Measurements from ENCODE around the gene PRR33. TPM values are rescaled to one million over a fixed set of nuclear protein-coding genes. Genes with fewer than 3 reads are reported as not detected.

Gene PRR33
- total RNA-seq, 1 donor from 2014 or later: 0.16 TPM

- CTCF ChIA-PET: interaction anchor here (1.1 to 1.6 kb wide), 6 partner anchors 11 to 300 kb away, joined by 4 to 15 read pairs (median 7); no protein-coding TSS in a partner anchor
- Mint-ChIP-seq H3K27me3 (no peaks in the 10 kb centered on the region), H3K27ac (peak overlapping the region; percentile 98), H3K4me3 (peak overlapping the region; percentile 99), H3K36me3 (ENCODE audit: low read depth) (peaks cover 19% of the 10 kb centered on the region), H3K9me3 (no peaks in the 10 kb centered on the region), H3K4me1 (peaks cover 91% of the 10 kb centered on the region)
- TF ChIP-seq CTCF (IDR thresholded peaks at IDR 0.05): no peak
- no peak for DNase-seq
- no peak for ATAC-seq (ENCODE audit: low read depth)
- intact Hi-C loops (cut with micrococcal nuclease): loop anchor here (1.0 to 10.0 kb wide), 9 partner anchors 11 to 1237 kb away; partner anchors contain the start of genes DUSP8, IRF7, TNNT3 and TSSC4
- POLR2A ChIA-PET: interaction anchor here (0.6 to 6.6 kb wide), 13 partner anchors 10 to 534 kb away, joined by 3 to 55 read pairs (median 9); partner anchors contain the start of genes PRR33 and TNNI2
These were observed 40.1 kb downstream of the PRR33 start for GRCh38 chr11:1851468-1852180.

- ATAC-seq (ENCODE audit: low read depth): no peak
- intact Hi-C loops (cut with micrococcal nuclease): no loop called here
- ChIA-PET CTCF (interaction anchor here (1.0 kb wide), 1 partner anchor 33 kb away, joined by 3 read pairs; no protein-coding TSS in a partner anchor), POLR2A (no interaction called here)
- Mint-ChIP-seq H3K27me3 (no peaks in the 10 kb centered on the region), H3K27ac (peak overlapping the region; percentile 98), H3K4me1 (peaks cover 96% of the 10 kb centered on the region), H3K4me3 (no peak overlapping the region), H3K9me3 (no peaks in the 10 kb centered on the region), H3K36me3 (ENCODE audit: low read depth) (peaks cover 11% of the 10 kb centered on the region)
- no peak for TF ChIP-seq CTCF (IDR thresholded peaks at IDR 0.05)
- no peak for DNase-seq
These were observed 42.9 kb downstream of the PRR33 start for GRCh38 chr11:1848640-1849430.

GRCh38 chr11:1847926-1848639 lies 43.6 kb downstream of the PRR33 start:
- ATAC-seq (ENCODE audit: low read depth) (no peak), DNase-seq (no peak)
- intact Hi-C loops (cut with micrococcal nuclease): no loop called here
- Mint-ChIP-seq H3K27me3 (no peaks in the 10 kb centered on the region), H3K4me3 (peak overlapping the region; percentile 41), H3K27ac (no peak overlapping the region), H3K4me1 (peaks cover 99% of the 10 kb centered on the region), H3K36me3 (ENCODE audit: low read depth) (peaks cover 3% of the 10 kb centered on the region), H3K9me3 (no peaks in the 10 kb centered on the region)
- TF ChIP-seq CTCF (IDR thresholded peaks at IDR 0.05): no peak
- ChIA-PET CTCF (interaction anchor here (1.0 to 1.7 kb wide), 2 partner anchors 16 to 154 kb away, joined by 3 to 6 read pairs; no protein-coding TSS in a partner anchor), POLR2A (interaction anchor here (1.2 kb wide), 1 partner anchor 21 kb away, joined by 3 read pairs; no protein-coding TSS in a partner anchor)

- POLR2A ChIA-PET: interaction anchor here (0.8 to 1.2 kb wide), 2 partner anchors 22 to 35 kb away, joined by 3 to 4 read pairs; no protein-coding TSS in a partner anchor
These were observed 44.5 kb downstream of the PRR33 start for GRCh38 chr11:1847006-1847735.

More at GRCh38 chr11:1847006-1847735, 44.5 kb downstream of the PRR33 start:
- Mint-ChIP-seq H3K27ac (no peak overlapping the region), H3K36me3 (ENCODE audit: low read depth) (no peaks in the 10 kb centered on the region), H3K27me3 (no peaks in the 10 kb centered on the region), H3K4me1 (peaks cover 92% of the 10 kb centered on the region), H3K4me3 (no peak overlapping the region), H3K9me3 (no peaks in the 10 kb centered on the region)
- ATAC-seq (ENCODE audit: low read depth): no peak
- CTCF ChIA-PET: interaction anchor here (0.8 to 1.7 kb wide), 4 partner anchors 15 to 153 kb away, joined by 3 to 6 read pairs (median 4); no protein-coding TSS in a partner anchor
- no peak for TF ChIP-seq CTCF (IDR thresholded peaks at IDR 0.05)
- intact Hi-C loops (cut with micrococcal nuclease): no loop called here
- DNase-seq: no peak
